Amniotic stem cell (primary cell): Measurements from ENCODE around the gene RRP15.

ENCODE experiments used
- DNase-seq: peaks from one replicate; lab custom pipeline; 2025; lab: John Stamatoyannopoulos, UW

Gene RRP15

DNA sequence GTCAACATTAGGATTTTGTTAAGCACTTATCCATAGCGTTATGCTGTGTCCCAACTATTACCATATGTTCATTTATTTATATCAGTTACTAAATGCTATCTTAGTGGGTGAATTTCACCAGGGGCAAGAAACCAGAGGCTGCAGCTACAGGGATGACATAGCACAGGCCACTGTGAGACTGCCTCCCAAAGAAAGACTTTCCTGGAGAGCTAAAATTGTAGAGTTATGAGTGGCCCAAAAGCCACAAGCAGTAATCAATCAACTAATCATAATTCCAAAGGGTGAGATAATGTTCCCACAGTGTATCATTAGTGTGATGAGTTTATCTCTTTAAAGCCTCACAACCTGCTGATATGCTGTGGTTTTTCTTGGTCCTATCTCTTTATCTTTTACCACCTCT is 56.2 kb downstream of the RRP15 start:
- DNase-seq = no peak

DNA sequence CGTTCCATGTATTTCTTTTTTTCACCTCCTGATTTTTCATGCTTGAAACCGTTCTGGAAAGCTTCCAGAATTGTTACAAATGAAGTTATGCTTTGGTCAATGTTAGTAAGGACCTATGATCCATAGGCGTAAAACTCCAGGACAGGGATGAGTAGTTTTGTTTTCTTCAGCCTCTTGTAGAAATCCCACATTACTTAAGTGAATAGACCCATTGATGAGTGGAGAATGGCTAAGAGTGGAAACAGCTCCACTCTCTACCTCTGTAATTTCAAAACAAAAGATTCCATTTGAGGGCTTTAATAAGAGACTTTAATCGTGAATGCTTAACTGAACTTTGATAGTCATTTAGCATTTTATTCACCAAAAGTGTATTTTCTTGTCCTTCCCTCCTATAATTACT is 57.0 kb downstream of the RRP15 start:
- DNase-seq = no peak

DNA sequence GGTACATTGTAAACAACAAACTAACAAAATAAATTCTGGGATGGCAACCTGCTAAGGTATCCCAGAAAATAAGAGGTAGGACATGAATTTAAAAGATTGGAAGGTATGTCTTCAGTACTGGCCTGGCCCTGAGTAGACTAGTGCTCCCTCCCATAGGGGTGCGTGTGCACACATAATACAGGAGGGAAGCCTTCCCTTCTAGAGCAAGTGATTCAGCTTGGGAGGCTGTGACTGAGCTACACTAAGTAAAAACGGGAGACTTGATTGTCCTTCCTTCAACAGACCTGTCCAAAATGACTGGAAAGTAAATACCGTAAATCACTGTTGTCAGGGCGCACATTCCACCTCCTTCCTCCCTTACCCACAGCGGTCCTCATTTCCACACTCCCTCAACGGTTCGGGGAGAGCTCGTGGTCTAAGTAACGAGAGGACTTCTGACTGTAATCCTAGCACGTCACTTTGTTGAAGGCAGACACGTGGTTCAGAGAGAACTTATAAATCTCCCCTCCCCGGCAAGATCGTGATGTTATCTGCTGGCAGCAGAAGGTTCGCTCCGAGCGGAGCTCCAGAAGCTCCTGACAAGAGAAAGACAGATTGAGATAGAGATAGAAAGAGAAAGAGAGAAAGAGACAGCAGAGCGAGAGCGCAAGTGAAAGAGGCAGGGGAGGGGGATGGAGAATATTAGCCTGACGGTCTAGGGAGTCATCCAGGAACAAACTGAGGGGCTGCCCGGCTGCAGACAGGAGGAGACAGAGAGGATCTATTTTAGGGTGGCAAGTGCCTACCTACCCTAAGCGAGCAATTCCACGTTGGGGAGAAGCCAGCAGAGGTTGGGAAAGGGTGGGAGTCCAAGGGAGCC is 60.0 kb downstream of the RRP15 start, which contains the start of gene TGFB2:
TSS of gene TGFB2 (plus strand) at position 523 of the 859 bp plus-strand sequence. CDS start 1,366 bp downstream, outside the sequence.
- no peak for DNase-seq

DNA sequence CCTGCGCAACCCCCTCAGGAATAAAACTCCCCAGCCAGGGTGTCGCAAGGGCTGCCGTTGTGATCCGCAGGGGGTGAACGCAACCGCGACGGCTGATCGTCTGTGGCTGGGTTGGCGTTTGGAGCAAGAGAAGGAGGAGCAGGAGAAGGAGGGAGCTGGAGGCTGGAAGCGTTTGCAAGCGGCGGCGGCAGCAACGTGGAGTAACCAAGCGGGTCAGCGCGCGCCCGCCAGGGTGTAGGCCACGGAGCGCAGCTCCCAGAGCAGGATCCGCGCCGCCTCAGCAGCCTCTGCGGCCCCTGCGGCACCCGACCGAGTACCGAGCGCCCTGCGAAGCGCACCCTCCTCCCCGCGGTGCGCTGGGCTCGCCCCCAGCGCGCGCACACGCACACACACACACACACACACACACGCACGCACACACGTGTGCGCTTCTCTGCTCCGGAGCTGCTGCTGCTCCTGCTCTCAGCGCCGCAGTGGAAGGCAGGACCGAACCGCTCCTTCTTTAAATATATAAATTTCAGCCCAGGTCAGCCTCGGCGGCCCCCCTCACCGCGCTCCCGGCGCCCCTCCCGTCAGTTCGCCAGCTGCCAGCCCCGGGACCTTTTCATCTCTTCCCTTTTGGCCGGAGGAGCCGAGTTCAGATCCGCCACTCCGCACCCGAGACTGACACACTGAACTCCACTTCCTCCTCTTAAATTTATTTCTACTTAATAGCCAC is 60.7 kb downstream of the RRP15 start:
- DNase-seq = no peak

DNA sequence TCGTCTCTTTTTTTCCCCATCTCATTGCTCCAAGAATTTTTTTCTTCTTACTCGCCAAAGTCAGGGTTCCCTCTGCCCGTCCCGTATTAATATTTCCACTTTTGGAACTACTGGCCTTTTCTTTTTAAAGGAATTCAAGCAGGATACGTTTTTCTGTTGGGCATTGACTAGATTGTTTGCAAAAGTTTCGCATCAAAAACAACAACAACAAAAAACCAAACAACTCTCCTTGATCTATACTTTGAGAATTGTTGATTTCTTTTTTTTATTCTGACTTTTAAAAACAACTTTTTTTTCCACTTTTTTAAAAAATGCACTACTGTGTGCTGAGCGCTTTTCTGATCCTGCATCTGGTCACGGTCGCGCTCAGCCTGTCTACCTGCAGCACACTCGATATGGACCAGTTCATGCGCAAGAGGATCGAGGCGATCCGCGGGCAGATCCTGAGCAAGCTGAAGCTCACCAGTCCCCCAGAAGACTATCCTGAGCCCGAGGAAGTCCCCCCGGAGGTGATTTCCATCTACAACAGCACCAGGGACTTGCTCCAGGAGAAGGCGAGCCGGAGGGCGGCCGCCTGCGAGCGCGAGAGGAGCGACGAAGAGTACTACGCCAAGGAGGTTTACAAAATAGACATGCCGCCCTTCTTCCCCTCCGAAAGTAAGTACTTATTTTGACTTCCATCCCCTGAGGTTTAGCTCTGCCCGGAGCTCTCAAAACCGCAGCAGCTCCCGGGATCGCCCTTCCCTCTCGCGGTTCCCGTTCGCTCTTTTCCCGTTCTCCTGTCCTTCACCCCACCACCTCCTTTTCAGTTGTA is 61.5 kb downstream of the RRP15 start:
- no peak for DNase-seq

DNA sequence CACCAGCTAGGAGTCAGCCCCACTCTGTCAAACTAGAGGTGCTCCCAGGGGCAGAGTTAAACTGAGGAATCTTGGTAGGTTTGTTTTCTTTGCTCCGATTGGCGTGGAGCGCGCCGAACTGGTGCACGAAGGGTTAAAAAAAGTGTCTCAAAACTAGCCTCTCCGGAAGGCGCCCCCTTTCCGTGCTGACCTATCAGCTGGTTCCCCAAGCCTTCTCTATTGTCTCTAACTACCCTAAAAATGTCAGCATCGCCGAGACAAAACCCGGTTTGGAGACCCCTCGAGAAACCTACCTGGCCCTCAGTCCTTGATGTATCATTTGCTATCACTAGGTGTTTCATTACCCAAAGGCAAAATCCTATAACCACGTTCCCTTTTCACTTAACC is 62.2 kb downstream of the RRP15 start:
- DNase-seq = no peak

DNA sequence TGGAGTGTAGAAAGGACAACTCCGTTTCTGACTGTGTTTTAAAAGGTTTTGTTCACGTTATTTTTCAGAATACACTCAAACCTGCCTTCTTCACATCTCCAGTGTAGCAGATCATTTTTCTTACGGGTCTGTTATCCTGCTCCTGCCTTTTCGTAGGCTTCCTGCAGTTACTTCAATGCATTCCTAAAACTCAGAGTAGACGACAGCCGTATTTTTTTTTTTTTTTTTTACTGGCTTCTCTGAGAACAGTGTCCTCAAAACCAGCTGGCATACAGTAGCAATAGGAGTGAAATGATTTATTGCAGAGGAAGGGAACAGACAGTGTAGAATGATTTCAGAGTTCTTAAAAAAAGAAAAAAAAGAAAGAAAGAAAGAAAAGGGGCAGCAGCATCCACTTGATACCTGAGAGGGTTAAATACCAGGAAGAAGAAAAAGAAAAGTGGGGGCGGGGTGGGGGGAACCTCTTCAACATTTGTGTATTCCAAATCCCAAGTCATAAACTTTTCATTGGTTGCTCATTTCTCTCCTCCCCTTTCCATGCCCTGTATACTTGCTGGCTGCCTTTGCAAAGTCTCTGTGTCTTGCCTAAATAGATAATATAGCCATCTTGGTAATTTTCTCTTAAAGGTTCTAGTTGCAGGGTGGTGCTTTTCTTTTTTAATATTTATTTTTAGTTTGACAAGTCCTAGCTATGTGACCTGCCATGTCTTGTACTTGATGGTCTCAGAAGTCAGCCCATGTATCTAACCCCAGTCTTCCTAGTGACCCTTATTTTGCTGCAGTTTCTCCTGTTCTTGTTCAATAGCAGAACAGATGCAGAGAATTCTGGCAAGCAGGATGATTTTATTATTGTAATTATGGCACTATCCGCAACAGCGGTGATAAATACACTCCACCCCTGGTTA is 62.9 kb downstream of the RRP15 start:
- DNase-seq = no peak

DNA sequence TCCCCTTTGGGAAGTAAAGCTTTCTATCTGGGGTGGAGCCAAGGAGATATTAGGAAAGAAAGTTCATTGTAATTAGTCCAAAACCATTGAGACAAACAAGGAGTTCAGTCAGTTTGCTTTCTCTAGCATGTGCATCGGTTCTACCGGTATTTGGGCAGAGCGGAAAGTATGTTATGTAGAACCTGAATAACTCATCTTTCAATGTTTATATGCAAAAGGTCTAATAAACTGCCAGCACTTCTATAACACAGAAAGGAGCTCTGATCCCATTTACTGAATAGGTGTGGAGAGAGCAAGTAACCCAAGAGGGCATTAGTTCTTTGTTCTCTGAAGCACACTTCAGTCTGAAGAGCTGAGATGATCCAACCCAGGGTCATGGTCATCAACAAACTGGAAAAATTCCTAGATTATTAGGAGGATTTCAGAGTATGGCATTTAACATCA is 63.6 kb downstream of the RRP15 start:
- no peak for DNase-seq

DNA sequence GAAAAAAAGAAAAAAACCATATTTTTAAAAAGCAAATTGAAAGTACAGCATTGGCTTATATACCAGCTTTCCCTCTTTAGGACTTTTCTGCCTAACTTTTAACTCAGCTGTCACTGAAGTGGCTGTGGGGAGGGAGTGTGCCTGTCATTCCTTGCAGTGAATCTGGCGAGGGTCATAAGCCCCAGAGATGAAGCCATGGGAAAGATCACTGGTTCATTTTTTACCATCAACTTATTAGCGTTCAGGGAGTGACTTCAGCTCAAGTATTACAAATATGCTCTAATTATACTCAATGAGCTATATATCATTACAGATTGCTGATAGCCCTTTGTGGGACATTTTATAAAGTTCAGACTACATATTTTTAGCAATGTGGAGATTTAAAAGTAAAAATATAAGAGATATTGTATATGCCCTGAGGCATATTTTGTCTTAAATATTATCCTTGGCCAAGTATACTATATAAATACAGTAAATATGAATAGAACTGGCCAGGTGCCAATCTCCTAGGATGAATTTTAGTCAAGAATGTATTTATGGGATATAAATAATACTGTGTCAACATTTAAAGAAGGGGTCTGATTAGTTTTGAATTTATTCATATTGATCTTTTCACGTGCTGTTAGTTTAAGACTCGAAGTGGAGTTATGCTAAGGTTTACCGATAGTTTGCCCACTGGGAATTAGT is 64.4 kb downstream of the RRP15 start:
- no peak for DNase-seq

DNA sequence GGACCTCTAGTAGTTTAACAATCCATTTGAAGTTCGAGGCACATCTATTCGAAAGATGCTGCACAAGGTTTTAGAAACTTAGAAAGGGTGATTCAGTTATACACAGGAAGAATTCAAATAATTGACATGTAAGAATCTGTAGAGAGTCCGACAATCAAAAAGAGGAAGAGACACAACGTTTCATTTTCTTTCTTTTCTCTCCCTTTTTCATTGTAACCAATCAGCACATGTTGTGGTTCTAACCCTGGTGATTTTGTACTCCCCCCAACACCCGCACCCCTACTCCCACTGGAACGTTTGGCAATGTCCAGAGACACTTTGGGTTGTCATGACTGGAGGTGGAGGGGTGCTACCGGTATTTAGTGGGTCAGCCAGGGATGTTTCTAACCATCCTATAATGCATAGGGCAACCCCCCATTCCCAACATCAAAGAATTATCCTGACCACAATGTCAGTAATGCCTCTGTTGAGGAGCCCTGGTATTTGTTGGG is 65.0 kb downstream of the RRP15 start:
- no peak for DNase-seq

DNA sequence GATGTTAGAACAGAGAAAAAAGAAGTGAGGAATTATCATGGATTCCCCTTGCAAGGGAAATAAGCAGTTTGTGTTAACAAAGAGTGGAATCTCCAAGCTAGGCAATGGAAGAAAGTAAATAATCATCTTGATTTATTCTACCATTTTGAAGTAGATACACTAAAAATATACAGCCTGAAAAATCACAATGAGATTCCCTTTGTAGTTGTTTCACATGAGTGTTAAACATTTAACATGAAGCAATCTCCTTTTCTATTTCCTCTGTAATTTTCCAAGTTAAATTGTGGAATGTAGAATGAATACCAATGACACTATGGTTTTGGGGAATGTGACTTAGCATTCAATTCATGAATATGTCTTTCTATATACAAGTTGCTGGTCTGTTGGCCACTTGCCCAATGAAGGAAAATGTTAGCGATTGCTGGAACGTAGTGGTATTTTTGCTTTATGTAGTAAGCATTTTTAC is 65.7 kb downstream of the RRP15 start:
- DNase-seq = peak; percentile 59

DNA sequence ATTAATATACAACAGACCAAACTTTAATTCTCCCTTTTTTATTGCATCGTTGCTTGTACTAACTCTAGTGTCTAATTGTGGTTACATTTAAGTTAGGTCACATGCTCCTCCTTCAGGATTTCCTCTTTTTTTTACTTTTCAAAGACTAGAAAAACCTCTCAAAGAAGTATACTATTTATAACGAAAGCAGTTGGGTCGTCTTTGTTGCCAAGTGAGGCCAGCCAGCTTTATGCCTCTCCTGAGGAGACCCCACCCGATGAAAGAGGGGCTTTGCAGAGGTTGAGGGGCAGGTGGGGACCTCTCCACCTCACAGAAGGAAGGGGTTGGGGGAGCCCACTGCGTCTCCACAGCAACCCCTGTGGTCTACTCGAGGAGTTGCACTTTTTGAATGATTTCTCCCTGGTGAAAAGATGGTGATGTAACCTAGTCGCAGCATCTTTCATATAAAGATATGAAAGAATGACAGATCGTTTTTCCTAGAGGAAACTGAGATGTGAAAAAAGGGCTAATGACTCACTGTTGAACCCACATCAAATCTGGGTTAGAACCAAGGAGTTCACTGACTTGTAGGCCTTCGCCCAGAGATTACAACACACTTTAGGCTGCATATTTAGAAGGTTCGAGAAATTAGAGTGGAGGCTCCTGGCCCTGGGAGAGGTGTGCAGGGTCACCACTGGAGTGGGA is 66.4 kb downstream of the RRP15 start:
- DNase-seq = no peak

DNA sequence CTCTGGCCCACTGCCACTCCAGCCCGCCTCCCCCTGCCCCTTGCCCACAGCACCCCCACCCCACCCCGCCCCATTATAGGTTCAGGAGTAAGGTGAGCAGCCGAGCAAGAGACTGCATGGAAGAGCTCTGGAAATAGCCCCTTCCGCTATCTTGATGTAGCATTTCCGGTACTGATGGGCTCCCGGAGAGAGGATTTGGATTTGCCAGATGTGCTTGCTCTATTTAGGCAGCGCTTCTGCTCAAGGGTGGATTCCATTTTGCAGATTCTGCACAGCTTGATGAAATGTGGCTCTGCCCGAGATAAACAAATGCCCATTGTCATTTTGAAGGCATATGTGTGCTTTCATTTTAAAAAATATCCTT is 67.0 kb downstream of the RRP15 start:
- no peak for DNase-seq

DNA sequence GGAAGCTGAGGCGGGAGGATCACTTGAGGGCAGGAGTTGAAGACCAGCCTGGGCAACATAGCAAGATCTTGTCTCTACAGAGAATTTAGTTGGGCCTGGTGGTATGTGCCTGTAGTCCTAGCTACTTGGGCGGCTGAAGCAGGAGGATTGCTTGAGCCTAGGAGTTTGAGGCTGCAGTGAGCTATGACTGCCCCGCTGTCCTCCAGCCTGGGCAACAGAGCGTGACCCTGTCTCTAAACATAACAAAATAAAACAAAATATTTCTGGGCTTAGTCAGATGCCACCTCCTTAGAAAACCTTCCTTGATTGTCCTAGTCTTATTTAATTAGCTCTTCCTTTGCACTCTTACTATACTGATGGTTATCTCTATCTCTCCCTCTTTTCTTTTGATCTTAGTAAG is 68.6 kb downstream of the RRP15 start:
- no peak for DNase-seq

DNA sequence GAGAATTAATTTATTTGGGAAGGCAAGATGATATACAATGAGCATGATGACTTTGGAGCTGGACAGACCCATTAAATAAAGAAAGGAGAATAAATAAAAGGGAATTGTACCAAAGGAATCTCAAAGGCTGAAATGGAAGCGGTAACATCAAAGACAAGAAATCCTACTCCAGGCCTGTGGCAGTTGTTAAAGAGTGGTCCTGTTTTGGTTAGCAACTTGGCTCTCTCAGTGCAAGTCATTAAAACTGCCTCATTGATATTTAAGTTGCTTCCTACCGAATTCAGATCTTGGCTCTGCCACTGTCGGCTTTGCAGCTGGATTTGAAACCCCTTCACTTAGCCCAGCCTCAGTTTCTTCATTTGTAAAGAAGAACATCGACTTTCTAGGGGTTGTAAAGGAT is 70.2 kb downstream of the RRP15 start:
- no peak for DNase-seq

DNA sequence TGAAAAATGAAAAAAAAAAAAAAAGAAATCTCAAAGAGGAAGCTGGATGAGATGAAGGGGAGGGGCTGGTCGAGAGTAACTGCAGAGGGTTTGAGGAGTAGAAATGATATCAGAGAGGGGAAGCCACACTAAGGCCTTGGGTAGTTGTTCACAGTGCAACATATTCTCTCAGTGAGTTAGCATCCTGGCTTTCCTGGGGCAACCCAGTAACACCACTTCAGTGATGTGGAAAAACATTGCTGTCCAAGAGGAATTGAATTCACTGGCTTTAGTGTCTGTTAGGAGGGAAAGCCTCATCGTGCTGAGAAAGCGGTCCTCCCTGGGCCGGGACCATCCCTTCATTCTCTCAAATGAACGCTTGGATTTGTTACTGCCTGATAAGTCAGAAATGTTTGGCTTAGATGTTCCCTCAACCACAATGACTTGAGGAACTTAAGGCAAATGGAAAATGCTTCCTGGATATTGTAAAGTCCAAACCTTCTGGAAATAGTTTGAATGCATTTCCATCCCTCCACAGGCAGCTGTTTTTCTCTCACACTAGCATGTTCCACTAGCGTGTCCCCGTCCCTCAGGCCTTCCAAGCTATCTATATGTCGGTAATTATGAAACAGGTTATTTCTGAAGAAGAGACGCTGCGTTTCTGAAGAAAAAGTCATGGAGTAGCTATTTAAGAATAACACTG is 72.3 kb downstream of the RRP15 start:
- DNase-seq = no peak

DNA sequence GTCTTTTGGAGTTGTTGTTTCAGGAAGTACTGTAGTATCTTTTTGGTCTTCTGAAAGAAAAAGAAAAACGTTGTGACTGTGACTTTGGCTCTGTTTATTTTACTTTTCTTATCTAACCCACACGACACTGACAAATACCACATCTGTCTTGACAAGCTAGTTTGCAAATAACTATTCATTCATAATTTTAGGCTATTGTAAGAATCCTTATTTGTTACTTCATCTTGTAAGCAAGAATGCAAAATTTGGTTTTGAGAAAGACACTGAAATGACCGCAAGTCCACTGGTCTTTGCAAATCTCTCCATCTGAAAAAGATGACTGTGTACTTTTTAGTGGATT is 72.8 kb downstream of the RRP15 start:
- no peak for DNase-seq

DNA sequence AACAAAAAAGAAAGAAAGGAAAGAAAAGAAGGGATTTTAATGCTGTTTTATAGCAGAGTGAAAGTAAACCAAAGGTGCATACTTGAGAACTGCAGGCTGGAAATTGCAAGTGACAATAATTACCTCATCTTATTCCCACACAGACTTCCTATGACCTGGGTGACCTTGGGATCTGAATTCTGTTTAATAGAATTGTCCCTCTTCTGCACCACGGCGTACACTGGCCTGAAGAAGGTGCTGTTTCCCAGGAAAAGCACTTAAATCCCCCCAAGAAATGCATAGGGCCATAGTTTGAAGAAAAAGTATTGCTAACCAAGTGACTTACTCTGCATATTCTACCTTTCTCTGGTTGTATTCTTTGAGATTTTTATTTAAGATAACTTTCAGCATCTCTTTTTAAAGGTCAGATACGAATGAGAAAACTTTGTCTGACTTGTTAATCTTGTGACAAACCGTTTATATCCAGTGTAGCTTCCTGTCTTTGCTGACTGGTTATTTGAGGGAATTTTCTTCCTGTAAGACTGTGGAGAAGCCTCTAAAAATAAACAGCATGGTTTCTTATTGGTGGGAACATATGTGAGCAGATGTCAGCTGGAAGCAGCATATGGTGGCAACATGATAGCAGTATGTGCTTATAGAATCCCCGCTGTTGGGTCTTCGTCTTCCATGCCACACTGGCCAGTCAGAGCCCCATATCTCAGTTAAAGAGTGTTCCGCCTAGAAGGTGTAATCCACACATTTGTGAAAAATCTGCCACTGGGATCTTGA is 76.4 kb downstream of the RRP15 start:
- DNase-seq = no peak
